Stomach (tissue), 9 donors: ENCODE data around the gene KCNIP3. TPM values are rescaled to one million over a fixed set of nuclear protein-coding genes. Genes with fewer than 3 reads are reported as not detected.

Experiments
- DNase-seq, 2 donors: peaks; one replicate each; pipeline versions ENCODE4 v3.0.0 to v3.0.0-alpha.2; 2013 to 2019
- H3K27ac ChIP-seq, 5 donors: fragments of 200-600 bp in 4 of 5; sonication (generic) in 4 of 5; one replicate each; pipeline ENCODE4 v1.5.1; 2013 to 2019; ENCODE audit warnings: mild to moderate bottlenecking in 1 of 5, moderate library complexity in 1 of 5
- H3K27me3 ChIP-seq, 3 donors: fragments of 200-600 bp; sonication (generic); one replicate each; pipeline ENCODE4 v1.5.1; 2017 to 2019; ENCODE audit warnings: mixed run types in 1 of 3
- H3K36me3 ChIP-seq, 4 donors: fragments of 200-600 bp; sonication (generic); 1 replicate in 3 of 4; 2 replicates in 1 of 4; pipeline ENCODE4 v1.5.1; 2016 to 2019
- H3K4me1 ChIP-seq, 4 donors: fragments of 200-600 bp; sonication (generic); one replicate each; pipeline ENCODE4 v1.5.1; 2016 to 2019
- H3K4me3 ChIP-seq, 4 donors: fragments of 200-600 bp; sonication (generic) in 3 of 4; one replicate each; pipeline ENCODE4 v1.5.1; 2016 to 2019; ENCODE audit warnings: mild to moderate bottlenecking in 1 of 4
- H3K9me3 ChIP-seq, 4 donors: fragments of 200-600 bp; sonication (generic); one replicate each; pipeline ENCODE4 v1.5.1; 2016 to 2019
- EP300 ChIP-seq: sonication (generic); formaldehyde crosslinking; IDR thresholded peaks from one replicate; pipeline ENCODE4 v1.6.1; 2017; ENCODE audit warnings: antibody characterized with exemption
- POLR2A ChIP-seq, 4 donors: fragments of 450-650 bp; IDR thresholded peaks; one replicate each; pipeline ENCODE4 v1.6.1; 2016; ENCODE audit warnings: antibody characterized with exemption in 4 of 4, control low read depth in 2 of 4, mild to moderate bottlenecking in 1 of 4, moderate library complexity in 1 of 4
- POLR2AphosphoS5 ChIP-seq, 3 donors: sonication (generic); formaldehyde crosslinking; IDR thresholded peaks; one replicate each; pipeline ENCODE4 v1.6.1; 2016; ENCODE audit warnings: antibody characterized with exemption in 3 of 3
- WGBS, 5 donors: extraction: QIAGEN DNeasy Blood & Tissue Kit in 3 of 5; methylation state at CpG; one replicate each; pipeline versions ENCODE4 v1.1.5 to v1.1.7; 2013 to 2018; 5-methylcytosine and 5-hydroxymethylcytosine counted together
- intact Hi-C: fragments of 100-400 bp; cut with DNase I; formaldehyde crosslinking; loops from one replicate; pipeline ENCODE4 v1.15.1; 2023; ENCODE audit warnings: low total_unique reads
- polyA plus RNA-seq, 3 donors: library from polyadenylated mRNA; stranded (reverse); fragments of 200-250 nt; gene quantifications; one replicate each; pipeline ENCODE4 v1.2.3, GENCODE V29; 2013
- total RNA-seq, 5 donors: library from RNA; depleted of rRNA; stranded (reverse); fragments of >200 nt; gene quantifications; one replicate each; pipeline versions ENCODE4 v1.1.0 to v1.2.3, GENCODE V29; 2014 to 2016
- TF ChIP-seq, protein P1 (sequence below), 7 experiments: fragments of 450-650 bp in 4 of 7; fragments of 200-600 bp in 3 of 7; sonication (generic) in 3 of 7; IDR thresholded peaks; one replicate each; pipeline ENCODE4 v1.5.1; 2016 to 2019; ENCODE audit warnings: antibody characterized with exemption in 7 of 7, control low read depth in 2 of 7, mild to moderate bottlenecking in 1 of 7
- donor health status: healthy with polysubstance abuse.
- donor health status: Bipolar disorder and iron deficiency.
- donor health status: healthy.

The KCNIP3 gene
- total and polyA plus RNA-seq, 8 donors = 1.3 to 4.4 (median 2.7) TPM; not detected in 2

GRCh38 chr2:95386031-95386430, 88.9 kb downstream of the KCNIP3 start:
- WGBS, 5 donors = 82 to 91% (median 87%) methylated on average over 6 of the region's 6 CpGs
- no peak overlapping the region for H3K27ac ChIP-seq
- H3K9me3 ChIP-seq = no peaks in the 10 kb centered on the region
- TF ChIP-seq EP300 (no peak), POLR2AphosphoS5 (IDR thresholded peaks at IDR 0.05) (no peak), POLR2A (IDR thresholded peaks at IDR 0.05) (no peak)
- TF ChIP-seq, protein P1, sequence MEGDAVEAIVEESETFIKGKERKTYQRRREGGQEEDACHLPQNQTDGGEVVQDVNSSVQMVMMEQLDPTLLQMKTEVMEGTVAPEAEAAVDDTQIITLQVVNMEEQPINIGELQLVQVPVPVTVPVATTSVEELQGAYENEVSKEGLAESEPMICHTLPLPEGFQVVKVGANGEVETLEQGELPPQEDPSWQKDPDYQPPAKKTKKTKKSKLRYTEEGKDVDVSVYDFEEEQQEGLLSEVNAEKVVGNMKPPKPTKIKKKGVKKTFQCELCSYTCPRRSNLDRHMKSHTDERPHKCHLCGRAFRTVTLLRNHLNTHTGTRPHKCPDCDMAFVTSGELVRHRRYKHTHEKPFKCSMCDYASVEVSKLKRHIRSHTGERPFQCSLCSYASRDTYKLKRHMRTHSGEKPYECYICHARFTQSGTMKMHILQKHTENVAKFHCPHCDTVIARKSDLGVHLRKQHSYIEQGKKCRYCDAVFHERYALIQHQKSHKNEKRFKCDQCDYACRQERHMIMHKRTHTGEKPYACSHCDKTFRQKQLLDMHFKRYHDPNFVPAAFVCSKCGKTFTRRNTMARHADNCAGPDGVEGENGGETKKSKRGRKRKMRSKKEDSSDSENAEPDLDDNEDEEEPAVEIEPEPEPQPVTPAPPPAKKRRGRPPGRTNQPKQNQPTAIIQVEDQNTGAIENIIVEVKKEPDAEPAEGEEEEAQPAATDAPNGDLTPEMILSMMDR (IDR thresholded peaks at IDR 0.05) = no peak
- intact Hi-C loops = no loop called here
- H3K27me3 ChIP-seq = peaks cover 0 to 11% (median 3%) of the 10 kb centered on the region in 3 donors
- H3K36me3 ChIP-seq = no peaks in the 10 kb centered on the region
- no peak overlapping the region for H3K4me3 ChIP-seq
- DNase-seq = no peak
- peaks cover 10 to 25% (median 15%) of the 10 kb centered on the region in 4 donors for H3K4me1 ChIP-seq

DNA sequence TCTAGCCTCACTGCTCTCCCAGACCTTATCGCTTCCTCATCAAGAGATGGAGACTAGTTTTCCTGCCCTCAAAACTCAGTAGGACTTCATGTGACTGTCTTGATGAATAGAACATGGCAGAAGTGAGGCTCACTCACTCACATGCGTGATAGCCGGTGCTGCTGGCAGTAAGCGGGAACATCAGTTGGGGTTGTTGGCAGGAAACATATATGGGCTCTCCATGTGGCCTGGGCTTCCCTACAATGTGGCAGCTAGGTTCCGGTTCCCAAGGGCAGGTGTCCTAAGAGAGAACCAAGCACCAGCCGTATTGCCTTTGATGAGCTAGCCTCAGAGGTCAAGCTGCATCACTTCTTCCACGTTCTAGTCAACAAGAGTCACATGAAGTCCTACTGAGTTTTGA, 90.2 kb downstream of the KCNIP3 start:
- Histone ChIP-seq H3K36me3 (no peaks in the 10 kb centered on the region), H3K4me1 (peaks cover 11 to 33% (median 23%) of the 10 kb centered on the region in 4 donors), H3K9me3 (no peaks in the 10 kb centered on the region), H3K27ac (no peak overlapping the region), H3K27me3 (peaks cover 0 to 11% (median 3%) of the 10 kb centered on the region in 3 donors), H3K4me3 (no peak overlapping the region)
- TF ChIP-seq EP300 (no peak), POLR2AphosphoS5 (IDR thresholded peaks at IDR 0.05) (no peak), POLR2A (IDR thresholded peaks at IDR 0.05) (no peak)
- TF ChIP-seq, protein P1 (IDR thresholded peaks at IDR 0.05) = no peak
- intact Hi-C loops = no loop called here
- 77 to 95% (median 90%) methylated on average over 7 of the region's 7 CpGs for WGBS, 5 donors
- DNase-seq = no peak

- Histone ChIP-seq H3K9me3 (no peaks in the 10 kb centered on the region), H3K4me3 (no peak overlapping the region), H3K27ac (no peak overlapping the region), H3K27me3 (peaks cover 0 to 11% (median 3%) of the 10 kb centered on the region in 3 donors), H3K4me1 (peaks cover 11 to 33% (median 23%) of the 10 kb centered on the region in 4 donors), H3K36me3 (no peaks in the 10 kb centered on the region)
- TF ChIP-seq POLR2AphosphoS5 (IDR thresholded peaks at IDR 0.05) (no peak), POLR2A (IDR thresholded peaks at IDR 0.05) (no peak), EP300 (no peak)
- TF ChIP-seq, protein P1 (IDR thresholded peaks at IDR 0.05) = no peak
- no peak for DNase-seq
- intact Hi-C loops = no loop called here
- 77 to 90% (median 88%) methylated on average over 11 to 14 of the region's 14 CpGs for WGBS, 5 donors
Observed at GRCh38 chr2:95388091-95388692, 91.0 kb downstream of the KCNIP3 start.

- H3K27me3 ChIP-seq = peaks cover 0 to 11% (median 3%) of the 10 kb centered on the region in 3 donors
- peaks cover 11 to 33% (median 23%) of the 10 kb centered on the region in 4 donors for H3K4me1 ChIP-seq
- H3K9me3 ChIP-seq = no peaks in the 10 kb centered on the region
- DNase-seq = no peak
- WGBS, 5 donors = 40 to 48% (median 42%) methylated on average over 14 to 15 of the region's 15 CpGs
- no peak overlapping the region for H3K4me3 ChIP-seq
- no peaks in the 10 kb centered on the region for H3K36me3 ChIP-seq
- intact Hi-C loops = no loop called here
- TF ChIP-seq POLR2A (IDR thresholded peaks at IDR 0.05) = no peak
- TF ChIP-seq EP300 = no peak
- no peak for TF ChIP-seq POLR2AphosphoS5 (IDR thresholded peaks at IDR 0.05)
- TF ChIP-seq, protein P1 (IDR thresholded peaks at IDR 0.05) = no peak
- no peak overlapping the region for H3K27ac ChIP-seq
Observed at GRCh38 chr2:95388856-95389244, 91.7 kb downstream of the KCNIP3 start.
